Karpas-422 (cell line): ENCODE measurements around the gene GALNT18. TPM values are rescaled to one million over a fixed set of nuclear protein-coding genes. Genes with fewer than 3 reads are reported as not detected.

ENCODE experiments used
- DNase-seq: peaks from one replicate; pipeline ENCODE4 v3.0.0-alpha.2; 2015
- H2AFZ ChIP-seq: fragments of 200-600 bp; sonication (generic); 2 replicates; pipeline ENCODE4 v1.6.1; 2014; ENCODE audit warnings: antibody characterized with exemption, low read length, mixed read lengths
- H3K27ac ChIP-seq: fragments of 200-600 bp; sonication (generic); 2 replicates; pipeline ENCODE4 v1.5.1; 2014; ENCODE audit warnings: mild to moderate bottlenecking, low read length, moderate library complexity
- H3K27me3 ChIP-seq: fragments of 200-600 bp; sonication (generic); 2 replicates; pipeline ENCODE4 v1.6.1; 2014; ENCODE audit warnings: low read length, mixed read lengths
- H3K36me3 ChIP-seq: fragments of 200-600 bp; sonication (generic); 2 replicates; pipeline ENCODE4 v1.6.1; 2014; ENCODE audit warnings: low read length, mixed read lengths; ENCODE audit not compliant: insufficient read depth
- H3K4me1 ChIP-seq: fragments of 200-600 bp; sonication (generic); 2 replicates; pipeline ENCODE4 v1.6.1; 2014; ENCODE audit warnings: mild to moderate bottlenecking, low read length, mixed read lengths
- H3K4me2 ChIP-seq: fragments of 200-600 bp; sonication (generic); 2 replicates; pipeline ENCODE4 v1.6.1; 2014; ENCODE audit warnings: low read length, low read depth, mild to moderate bottlenecking; ENCODE audit not compliant: poor library complexity, severe bottlenecking
- H3K4me3 ChIP-seq: fragments of 200-600 bp; sonication (generic); 2 replicates; pipeline ENCODE4 v1.5.1; 2014; ENCODE audit warnings: mild to moderate bottlenecking, antibody characterized with exemption, low read length, mixed read lengths
- H3K79me2 ChIP-seq: fragments of 200-600 bp; sonication (generic); 2 replicates; pipeline ENCODE4 v1.6.1; 2014; ENCODE audit warnings: mild to moderate bottlenecking, low read length, mixed read lengths
- H3K9ac ChIP-seq: fragments of 200-600 bp; sonication (generic); 2 replicates; pipeline ENCODE4 v1.6.0; 2014; ENCODE audit warnings: low read length
- H3K9me2 ChIP-seq: fragments of 200-600 bp; sonication (generic), shearing (Covaris generic); replicated peaks from 2 replicates; pipeline ENCODE4 v1.6.0; 2014; ENCODE audit warnings: mild to moderate bottlenecking, low read length, moderate library complexity; ENCODE audit not compliant: insufficient read depth
- H3K9me3 ChIP-seq: fragments of 300-700, 200-600 bp; sonication (generic); 2 replicates; pipeline ENCODE4 v1.6.1; 2014; ENCODE audit warnings: low read length, mixed read lengths
- H4K20me1 ChIP-seq: fragments of 200-600 bp; sonication (generic); 2 replicates; pipeline ENCODE4 v1.6.1; 2014; ENCODE audit warnings: mild to moderate bottlenecking, antibody characterized with exemption, low read length, low read depth; ENCODE audit not compliant: insufficient read depth
- total RNA-seq: library from RNA; depleted of rRNA; stranded (reverse); fragments of >200 nt; shearing (Covaris generic); gene quantifications from 2 replicates; pipeline ENCODE4 v1.2.3, GENCODE V29; 2014; ENCODE audit warnings: low replicate concordance

The GALNT18 gene
- total RNA-seq, 1 experiment from 2014 or later = not detected

DNA sequence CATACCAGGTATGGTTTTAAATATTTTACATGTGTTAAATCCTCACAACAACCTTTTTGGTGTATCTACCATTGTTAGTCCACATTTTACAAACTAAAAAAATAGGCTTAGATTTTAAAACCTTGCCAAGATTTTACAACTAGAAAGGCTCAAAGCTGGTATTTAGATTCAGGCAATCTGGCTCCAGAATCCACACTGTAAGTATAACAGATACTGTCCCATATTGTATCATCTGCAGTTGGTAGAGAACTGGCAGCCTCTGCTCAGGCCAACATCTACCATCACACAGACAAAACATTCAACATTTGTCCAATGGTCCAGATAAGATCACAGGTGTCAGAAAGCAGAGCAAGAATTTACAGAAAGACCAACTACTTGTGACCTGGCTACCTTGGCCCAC, 299.7 kb downstream of the GALNT18 start:
- no peaks in the 10 kb centered on the region for H3K9me3 ChIP-seq
- no peak overlapping the region for H2AFZ ChIP-seq
- H3K79me2 ChIP-seq = no peaks in the 10 kb centered on the region
- no peak overlapping the region for H3K9ac ChIP-seq
- DNase-seq = no peak
- no peaks in the 10 kb centered on the region for H3K9me2 ChIP-seq
- H3K27ac ChIP-seq = no peak overlapping the region
- no peak overlapping the region for H3K4me3 ChIP-seq
- no peak overlapping the region for H3K4me2 ChIP-seq
- no peaks in the 10 kb centered on the region for H3K4me1 ChIP-seq
- H3K27me3 ChIP-seq = no peaks in the 10 kb centered on the region
- no peaks in the 10 kb centered on the region for H3K36me3 ChIP-seq
- no peaks in the 10 kb centered on the region for H4K20me1 ChIP-seq

DNA sequence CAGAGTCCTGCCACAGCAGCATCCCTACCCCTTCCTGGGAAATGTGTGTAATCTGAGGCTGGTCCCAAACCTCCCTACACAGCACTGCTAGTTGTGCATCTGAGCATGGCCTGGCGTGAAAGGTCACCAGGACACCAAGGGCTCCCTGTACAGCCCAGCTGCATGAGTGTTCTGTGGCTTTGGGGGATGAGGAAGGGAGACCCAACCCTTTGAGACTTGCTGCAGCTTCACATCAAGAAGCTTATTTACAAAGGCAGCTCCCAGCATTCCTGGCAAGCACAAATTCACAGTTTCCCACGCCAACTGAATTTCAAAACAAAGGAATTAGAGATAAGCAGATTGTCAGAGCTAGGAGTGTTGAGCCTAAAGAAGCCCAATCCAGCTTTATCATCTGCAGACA, 301.0 kb downstream of the GALNT18 start:
- H3K4me2 ChIP-seq = no peak overlapping the region
- H3K79me2 ChIP-seq = no peaks in the 10 kb centered on the region
- no peaks in the 10 kb centered on the region for H3K27me3 ChIP-seq
- no peaks in the 10 kb centered on the region for H4K20me1 ChIP-seq
- no peaks in the 10 kb centered on the region for H3K9me3 ChIP-seq
- H3K9ac ChIP-seq = no peak overlapping the region
- no peak overlapping the region for H2AFZ ChIP-seq
- H3K27ac ChIP-seq = no peak overlapping the region
- H3K4me3 ChIP-seq = no peak overlapping the region
- H3K9me2 ChIP-seq = no peaks in the 10 kb centered on the region
- DNase-seq = no peak
- H3K36me3 ChIP-seq = no peaks in the 10 kb centered on the region
- H3K4me1 ChIP-seq = no peaks in the 10 kb centered on the region

DNA sequence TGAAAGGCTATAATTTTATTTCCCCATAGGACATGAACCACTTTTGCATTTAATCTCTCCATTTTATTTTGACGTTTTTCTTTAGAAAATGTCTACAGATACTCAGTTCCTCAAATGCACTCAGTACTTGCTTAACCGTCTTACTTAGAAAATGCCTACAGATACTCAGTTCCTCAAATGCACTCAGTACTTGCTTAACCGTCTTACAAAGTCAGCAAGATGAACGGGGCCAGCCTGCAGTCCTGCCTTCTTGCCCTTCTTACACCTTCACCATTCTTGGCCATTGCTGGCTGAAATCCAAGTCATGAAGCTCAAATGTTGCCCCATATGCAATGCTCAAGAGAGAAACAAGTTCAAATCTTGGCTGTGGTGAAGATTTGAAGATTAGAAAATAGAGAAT, 302.8 kb downstream of the GALNT18 start:
- Histone ChIP-seq H4K20me1 (no peaks in the 10 kb centered on the region), H3K4me3 (no peak overlapping the region), H2AFZ (no peak overlapping the region), H3K36me3 (no peaks in the 10 kb centered on the region), H3K9me3 (no peaks in the 10 kb centered on the region), H3K9ac (no peak overlapping the region), H3K79me2 (no peaks in the 10 kb centered on the region), H3K27ac (no peak overlapping the region), H3K27me3 (no peaks in the 10 kb centered on the region), H3K4me2 (no peak overlapping the region), H3K9me2 (no peaks in the 10 kb centered on the region), H3K4me1 (no peaks in the 10 kb centered on the region)
- DNase-seq = peak; percentile 64

DNA sequence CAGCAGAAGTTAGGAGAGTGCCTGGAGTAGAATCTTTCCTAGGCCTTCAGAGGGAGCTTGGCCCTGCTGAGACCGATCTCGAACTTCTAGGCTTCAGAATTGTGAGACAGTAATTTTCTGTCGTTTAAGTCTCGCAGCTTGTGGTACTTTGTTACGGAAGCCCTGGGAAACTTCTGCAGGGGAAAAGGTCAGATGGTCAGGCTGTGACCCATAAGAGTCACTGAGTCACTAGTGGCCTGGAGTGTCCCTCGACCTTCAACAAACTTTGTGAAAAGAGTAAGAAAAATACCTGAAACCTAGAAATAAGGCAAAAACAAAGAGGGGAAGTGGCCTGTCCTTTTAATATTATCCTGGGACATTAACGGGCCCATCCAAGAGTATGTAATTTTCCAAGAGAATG, 303.3 kb downstream of the GALNT18 start:
- Histone ChIP-seq H3K9me2 (no peaks in the 10 kb centered on the region), H4K20me1 (no peaks in the 10 kb centered on the region), H3K27ac (no peak overlapping the region), H3K36me3 (no peaks in the 10 kb centered on the region), H3K27me3 (no peaks in the 10 kb centered on the region), H3K9me3 (no peaks in the 10 kb centered on the region), H3K4me1 (no peaks in the 10 kb centered on the region), H2AFZ (no peak overlapping the region), H3K4me3 (no peak overlapping the region), H3K9ac (no peak overlapping the region), H3K4me2 (no peak overlapping the region), H3K79me2 (no peaks in the 10 kb centered on the region)
- DNase-seq = no peak

DNA sequence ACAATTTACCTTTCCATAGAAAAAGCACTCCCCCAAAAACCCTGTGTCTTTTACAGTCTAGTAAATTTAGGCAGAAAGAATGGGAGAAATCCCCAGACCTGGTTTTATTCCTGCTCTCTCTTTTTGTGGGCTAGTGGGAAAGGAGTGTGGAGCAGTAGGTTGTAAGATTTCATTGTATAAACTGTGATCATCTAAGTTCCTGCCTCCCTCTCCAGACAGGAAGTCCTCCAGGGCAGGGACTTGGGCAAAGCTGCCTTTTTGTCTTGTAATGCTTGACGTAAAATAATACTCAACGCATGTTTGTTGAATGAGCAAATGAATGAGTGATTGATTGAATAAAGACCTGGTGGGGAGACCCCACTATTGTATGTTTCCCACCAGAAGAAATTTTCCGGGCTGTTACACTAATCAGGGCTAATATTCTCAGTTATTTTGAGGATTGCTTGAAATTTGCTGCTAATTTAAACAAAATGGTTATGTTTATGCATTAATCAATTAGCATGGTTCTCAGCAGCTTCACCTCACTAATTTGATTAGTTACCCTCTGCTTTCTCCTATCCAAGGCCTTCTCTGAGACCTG, 305.1 kb downstream of the GALNT18 start:
- H3K4me2 ChIP-seq = no peak overlapping the region

DNA sequence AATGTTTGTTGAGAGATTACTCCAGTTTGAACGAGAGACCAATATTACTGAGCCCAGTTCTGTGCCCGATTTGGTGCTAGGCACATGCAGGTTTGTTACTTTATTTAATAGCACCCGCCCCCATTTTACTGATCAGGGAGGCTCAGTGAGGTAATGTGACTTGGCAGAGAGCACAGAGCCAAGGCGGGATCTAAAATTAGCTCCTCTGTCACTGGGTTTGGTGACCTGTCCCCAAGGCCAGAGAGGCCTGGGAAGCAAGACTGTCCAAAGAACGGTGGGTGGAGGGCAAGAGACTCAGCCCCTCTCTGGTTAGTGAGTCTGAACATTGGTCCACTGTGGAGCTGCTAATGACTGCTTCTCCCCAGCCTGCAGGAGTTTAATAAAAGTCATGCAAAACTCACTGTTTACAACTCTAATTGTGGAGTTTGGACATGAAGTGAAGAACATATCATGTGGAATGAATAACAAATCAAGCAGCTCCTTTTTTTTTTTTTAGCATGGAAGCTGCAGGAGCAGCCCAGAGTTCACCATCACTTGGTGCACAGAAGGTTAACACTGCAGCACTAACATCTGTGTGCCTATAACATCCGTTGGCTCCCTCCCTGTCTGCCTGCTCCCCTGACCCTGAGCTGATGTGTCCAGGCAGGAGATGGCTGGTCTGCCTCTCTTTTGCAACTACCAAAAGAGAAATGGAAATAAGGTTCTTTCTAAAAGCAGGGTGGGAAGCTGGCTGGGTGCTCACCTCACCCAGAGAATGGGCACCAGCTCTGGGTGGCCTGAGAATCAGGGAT, 307.7 kb downstream of the GALNT18 start:
- no peak overlapping the region for H3K4me2 ChIP-seq
- H4K20me1 ChIP-seq = no peaks in the 10 kb centered on the region
- no peaks in the 10 kb centered on the region for H3K79me2 ChIP-seq
- H3K9ac ChIP-seq = no peak overlapping the region
- no peaks in the 10 kb centered on the region for H3K27me3 ChIP-seq
- H2AFZ ChIP-seq = no peak overlapping the region
- DNase-seq = no peak
- peaks cover 6% of the 10 kb centered on the region for H3K4me1 ChIP-seq
- H3K9me3 ChIP-seq = no peaks in the 10 kb centered on the region
- H3K4me3 ChIP-seq = no peak overlapping the region
- no peaks in the 10 kb centered on the region for H3K36me3 ChIP-seq
- no peak overlapping the region for H3K27ac ChIP-seq
- H3K9me2 ChIP-seq = no peaks in the 10 kb centered on the region

More for the DNA sequence above, 305.1 kb downstream of the GALNT18 start:
- Histone ChIP-seq H2AFZ (no peak overlapping the region), H3K4me3 (no peak overlapping the region), H3K27ac (no peak overlapping the region), H3K27me3 (no peaks in the 10 kb centered on the region), H3K36me3 (no peaks in the 10 kb centered on the region), H3K79me2 (no peaks in the 10 kb centered on the region), H3K9me2 (no peaks in the 10 kb centered on the region), H3K9me3 (no peaks in the 10 kb centered on the region), H3K4me1 (no peaks in the 10 kb centered on the region), H4K20me1 (no peaks in the 10 kb centered on the region), H3K9ac (no peak overlapping the region)
- DNase-seq = no peak

DNA sequence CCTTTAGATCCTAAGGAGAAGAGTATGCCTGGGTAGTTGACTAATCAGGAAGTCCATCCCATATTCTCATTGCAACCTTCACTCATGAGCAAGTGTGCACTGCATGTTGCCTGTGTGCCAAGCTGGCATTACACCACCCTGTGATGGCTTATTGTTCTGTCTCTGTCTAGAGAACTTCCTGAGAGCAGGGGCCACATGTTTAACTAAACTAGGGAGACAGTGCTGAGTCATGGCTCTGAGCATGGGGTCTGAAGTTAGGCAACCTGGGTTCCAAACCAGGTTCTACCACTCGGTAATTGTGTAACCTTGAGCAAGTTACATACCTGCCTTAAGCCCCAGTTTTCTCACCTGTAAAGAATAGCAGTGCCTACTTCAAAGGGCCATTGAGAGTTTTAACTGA, 308.4 kb downstream of the GALNT18 start:
- H3K27me3 ChIP-seq = no peaks in the 10 kb centered on the region
- no peaks in the 10 kb centered on the region for H3K9me3 ChIP-seq
- H3K9ac ChIP-seq = no peak overlapping the region
- H3K4me1 ChIP-seq = peaks cover 6% of the 10 kb centered on the region
- no peak overlapping the region for H2AFZ ChIP-seq
- H3K27ac ChIP-seq = no peak overlapping the region
- no peaks in the 10 kb centered on the region for H3K79me2 ChIP-seq
- H3K4me3 ChIP-seq = no peak overlapping the region
- H3K36me3 ChIP-seq = no peaks in the 10 kb centered on the region
- H3K9me2 ChIP-seq = no peaks in the 10 kb centered on the region
- no peaks in the 10 kb centered on the region for H4K20me1 ChIP-seq
- H3K4me2 ChIP-seq = no peak overlapping the region
- DNase-seq = no peak

DNA sequence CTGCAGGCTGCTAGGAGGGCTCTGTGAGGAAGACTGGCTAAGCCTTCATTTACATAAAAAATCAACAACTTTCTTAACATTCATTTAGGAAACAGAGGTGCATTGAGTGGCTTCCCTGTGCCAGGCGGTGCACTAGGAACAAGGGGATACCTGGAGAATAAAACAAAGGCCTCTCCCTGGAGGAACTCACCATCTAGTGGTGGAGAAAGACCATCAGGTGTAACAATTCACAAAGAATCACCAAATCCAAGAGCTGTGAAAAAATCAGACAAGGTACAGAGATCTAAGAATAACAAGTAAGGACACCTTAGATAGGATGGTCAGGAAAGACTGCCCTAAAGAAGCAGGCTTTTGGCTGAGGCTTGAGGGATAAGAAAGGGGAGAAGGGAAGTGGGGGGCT, 309.1 kb downstream of the GALNT18 start:
- Histone ChIP-seq H2AFZ (no peak overlapping the region), H3K27ac (no peak overlapping the region), H3K4me3 (no peak overlapping the region), H3K9me3 (no peaks in the 10 kb centered on the region), H3K36me3 (no peaks in the 10 kb centered on the region), H4K20me1 (no peaks in the 10 kb centered on the region), H3K27me3 (no peaks in the 10 kb centered on the region), H3K4me1 (peaks cover 6% of the 10 kb centered on the region), H3K79me2 (no peaks in the 10 kb centered on the region), H3K9ac (no peak overlapping the region), H3K9me2 (no peaks in the 10 kb centered on the region), H3K4me2 (no peak overlapping the region)
- no peak for DNase-seq
